SJSA1 (cell line): ENCODE results near the gene CENPO. TPM values are rescaled to one million over a fixed set of nuclear protein-coding genes. Genes with fewer than 3 reads are reported as not detected.
"Not testable (repeated sequence)": the region's sequence is repeated elsewhere in the genome, so short reads cannot be mapped to it uniquely, and the experiment has no call there.

Experiments used
- DNase-seq, 2 experiments: peaks; one replicate each; pipeline ENCODE4 v3.0.0-alpha.2; 2015 to 2020; ENCODE audit warnings: low spot score in 2 of 2, low read depth in 1 of 2
- H3K27ac ChIP-seq: fragments of 250-450 bp; sonication (Bioruptor Pico); 2 replicates; pipeline ENCODE4 v1.5.1; 2020; ENCODE audit warnings: mild to moderate bottlenecking, moderate library complexity
- H3K27me3 ChIP-seq: fragments of 250-450 bp; sonication (Bioruptor Pico); replicated peaks from 2 replicates; pipeline ENCODE4 v1.5.1; 2020; ENCODE audit warnings: mild to moderate bottlenecking, moderate library complexity
- H3K36me3 ChIP-seq: fragments of 250-450 bp; sonication (Bioruptor Pico); 2 replicates; pipeline ENCODE4 v1.5.1; 2020; ENCODE audit warnings: mild to moderate bottlenecking
- H3K4me1 ChIP-seq: fragments of 250-450 bp; sonication (Bioruptor Pico); replicated peaks from 2 replicates; pipeline ENCODE4 v1.6.1; 2021; ENCODE audit warnings: mild to moderate bottlenecking
- H3K4me3 ChIP-seq: fragments of 250-450 bp; sonication (Bioruptor Pico); 2 replicates; pipeline ENCODE4 v1.5.1; 2020; ENCODE audit warnings: mild to moderate bottlenecking
- H3K9me3 ChIP-seq: fragments of 250-450 bp; sonication (Bioruptor Pico); replicated peaks from 2 replicates; pipeline ENCODE4 v1.5.1; 2020; ENCODE audit warnings: mild to moderate bottlenecking
- total RNA-seq: library from RNA; depleted of rRNA; stranded (reverse); fragments of >200 nt; shearing (Covaris generic); gene quantifications from 2 replicates; pipeline ENCODE4 v1.2.3, GENCODE V29; 2014

The CENPO gene
- total RNA-seq, 1 experiment from 2014 or later = 44.3 TPM

DNA sequence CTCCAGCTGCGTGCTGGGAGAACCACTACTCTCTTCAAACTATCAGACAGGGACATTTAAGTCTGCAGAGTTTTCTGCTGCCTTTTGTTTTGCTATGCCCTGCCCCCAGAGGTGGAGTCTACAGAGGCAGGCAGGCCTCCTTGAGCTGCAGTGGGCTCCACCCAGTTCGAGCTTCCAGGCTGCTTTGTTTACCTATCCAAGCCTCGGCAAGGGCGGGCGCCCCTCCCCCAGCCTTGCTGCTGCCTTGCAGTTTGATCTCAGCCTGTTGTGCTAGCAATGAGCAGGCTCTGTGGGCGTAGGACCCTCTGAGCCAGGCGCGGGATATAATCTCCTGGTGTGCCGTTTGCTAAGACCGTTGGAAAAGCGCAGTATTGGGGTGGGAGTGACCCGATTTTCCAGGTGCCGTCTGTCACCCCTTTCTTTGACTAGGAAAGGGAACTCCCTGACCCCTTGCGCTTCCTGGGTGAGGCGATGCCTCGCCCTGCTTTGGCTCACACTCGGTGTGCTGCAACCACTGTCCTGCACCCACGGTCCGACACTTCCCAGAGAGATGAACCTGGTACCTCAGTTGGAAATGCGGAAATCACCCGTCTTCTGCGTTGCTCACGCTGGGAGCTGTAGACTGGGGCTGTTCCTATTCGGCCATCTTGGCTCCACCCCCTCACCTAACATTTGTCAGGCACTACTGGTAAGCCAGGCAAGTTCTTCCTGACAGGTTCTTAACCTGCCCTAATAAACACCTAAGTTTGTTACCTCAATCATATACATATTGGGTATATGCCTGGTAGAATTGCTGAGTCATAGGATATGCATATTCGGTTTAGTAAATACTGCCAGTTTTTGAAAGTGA, 12.8 kb downstream of the CENPO start:
- not testable (repeated sequence) for H3K9me3 ChIP-seq, H3K4me3 ChIP-seq, H3K27me3 ChIP-seq, H3K4me1 ChIP-seq, DNase-seq, H3K27ac ChIP-seq
- H3K36me3 ChIP-seq = peaks cover 48% of the 10 kb centered on the region

- peaks cover 46% of the 10 kb centered on the region for H3K36me3 ChIP-seq
- no peak for DNase-seq
- H3K4me3 ChIP-seq = no peak overlapping the region
- no peaks in the 10 kb centered on the region for H3K27me3 ChIP-seq
- H3K9me3 ChIP-seq = no peaks in the 10 kb centered on the region; the same call in 1 of the 2 replicates
- H3K4me1 ChIP-seq = no peaks in the 10 kb centered on the region
- H3K27ac ChIP-seq = no peak overlapping the region
These were observed 13.4 kb downstream of the CENPO start for GRCh38 chr2:24806661-24807036.

DNA sequence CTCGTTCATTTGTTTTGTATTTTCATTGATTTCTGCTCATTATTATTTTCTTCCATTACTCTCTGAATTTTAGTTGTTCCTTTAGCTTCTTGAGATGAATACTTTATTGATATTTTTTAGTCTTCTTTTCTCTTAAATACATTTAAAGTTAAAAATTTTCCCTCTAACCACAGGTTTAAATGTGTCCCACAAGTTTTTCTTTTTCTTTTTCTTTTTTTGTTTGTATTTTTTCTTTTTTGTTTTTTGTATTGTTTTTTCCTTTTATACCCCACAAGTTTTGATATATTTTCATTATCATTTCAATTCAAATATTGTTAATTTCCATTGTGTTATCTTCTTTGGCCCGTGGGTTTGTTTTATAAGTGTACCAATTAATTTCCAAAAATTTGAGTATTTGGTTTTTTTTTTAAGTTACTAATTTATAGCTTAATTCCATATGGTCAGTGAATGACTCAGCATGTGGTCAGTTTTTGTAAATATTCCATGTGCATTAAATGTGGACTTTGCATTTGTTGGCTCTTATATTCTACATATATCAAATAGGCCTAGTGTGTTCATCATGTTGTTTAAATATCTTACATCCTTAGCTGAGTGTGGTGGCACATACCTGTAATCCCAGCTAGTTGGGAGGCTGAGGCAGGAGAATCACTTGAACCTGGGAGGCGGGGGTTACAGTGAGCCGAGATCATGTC, 16.2 kb downstream of the CENPO start:
- H3K4me1 ChIP-seq = no peaks in the 10 kb centered on the region
- H3K36me3 ChIP-seq = peaks cover 48% of the 10 kb centered on the region
- no peak for DNase-seq
- H3K27me3 ChIP-seq = no peaks in the 10 kb centered on the region
- no peak overlapping the region for H3K27ac ChIP-seq
- no peak overlapping the region for H3K4me3 ChIP-seq
- no peaks in the 10 kb centered on the region; the same call in 1 of the 2 replicates for H3K9me3 ChIP-seq

- peaks cover 12% of the 10 kb centered on the region for H3K4me1 ChIP-seq
- no peaks in the 10 kb centered on the region for H3K27me3 ChIP-seq
- H3K27ac ChIP-seq = no peak overlapping the region
- no peak overlapping the region for H3K4me3 ChIP-seq
- peaks cover 62% of the 10 kb centered on the region for H3K36me3 ChIP-seq
- no peak for DNase-seq
- H3K9me3 ChIP-seq = no peaks in the 10 kb centered on the region
These were observed 20.5 kb downstream of the CENPO start for GRCh38 chr2:24813691-24814137.

DNA sequence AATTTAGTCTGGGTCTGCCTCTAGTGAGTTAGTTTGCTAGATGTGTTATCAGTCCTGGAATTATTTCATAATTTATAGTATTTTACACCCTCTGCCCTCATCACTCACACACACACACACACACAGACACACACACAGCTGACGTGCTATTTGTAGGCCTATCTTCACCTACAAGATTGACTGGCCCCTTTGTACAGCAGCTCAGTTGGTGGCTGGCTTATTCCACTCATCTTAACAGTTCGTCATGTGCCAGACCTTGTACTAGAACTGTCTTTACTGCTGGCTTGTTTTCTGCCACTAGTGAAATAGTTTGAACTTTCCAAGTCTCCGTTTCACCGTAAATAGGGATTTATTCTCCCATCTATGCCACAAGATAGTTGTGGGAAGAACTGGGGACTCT, 21.3 kb downstream of the CENPO start:
- no peak overlapping the region for H3K4me3 ChIP-seq
- no peaks in the 10 kb centered on the region for H3K9me3 ChIP-seq
- H3K36me3 ChIP-seq = peaks cover 70% of the 10 kb centered on the region
- H3K4me1 ChIP-seq = peaks cover 12% of the 10 kb centered on the region
- no peak overlapping the region for H3K27ac ChIP-seq
- DNase-seq = no peak
- H3K27me3 ChIP-seq = no peaks in the 10 kb centered on the region

DNA sequence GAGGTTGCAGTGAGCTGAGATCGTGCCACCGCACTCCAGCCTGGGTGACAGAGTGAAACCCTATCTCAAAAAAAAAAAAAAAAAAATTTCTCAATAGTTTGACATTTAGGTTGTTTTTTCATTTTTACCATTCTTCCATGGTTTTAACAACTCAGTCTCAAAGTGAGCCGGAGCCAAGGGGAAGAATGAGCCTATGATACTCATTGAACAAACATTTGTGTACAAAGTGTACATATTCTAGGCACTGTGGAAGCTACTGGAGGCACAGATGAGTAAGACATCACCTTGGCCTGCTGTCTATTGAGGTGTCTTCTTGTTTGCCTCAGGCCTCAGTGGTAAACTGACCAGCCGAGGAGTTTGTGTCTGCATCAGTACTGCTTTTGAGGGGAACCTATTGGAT, 21.9 kb downstream of the CENPO start:
- H3K9me3 ChIP-seq = no peaks in the 10 kb centered on the region
- H3K4me3 ChIP-seq = no peak overlapping the region
- no peak for DNase-seq
- no peaks in the 10 kb centered on the region for H3K27me3 ChIP-seq
- peaks cover 75% of the 10 kb centered on the region for H3K36me3 ChIP-seq
- no peak overlapping the region for H3K27ac ChIP-seq
- peaks cover 12% of the 10 kb centered on the region for H3K4me1 ChIP-seq

- Histone ChIP-seq H3K4me3 (no peak overlapping the region), H3K27ac (peak overlapping the region; percentile 61), H3K36me3 (peaks cover 86% of the 10 kb centered on the region), H3K27me3 (no peaks in the 10 kb centered on the region), H3K4me1 (peaks cover 12% of the 10 kb centered on the region), H3K9me3 (no peaks in the 10 kb centered on the region)
- DNase-seq = no peak
These were observed 23.2 kb downstream of the CENPO start for GRCh38 chr2:24816404-24816803.

DNA sequence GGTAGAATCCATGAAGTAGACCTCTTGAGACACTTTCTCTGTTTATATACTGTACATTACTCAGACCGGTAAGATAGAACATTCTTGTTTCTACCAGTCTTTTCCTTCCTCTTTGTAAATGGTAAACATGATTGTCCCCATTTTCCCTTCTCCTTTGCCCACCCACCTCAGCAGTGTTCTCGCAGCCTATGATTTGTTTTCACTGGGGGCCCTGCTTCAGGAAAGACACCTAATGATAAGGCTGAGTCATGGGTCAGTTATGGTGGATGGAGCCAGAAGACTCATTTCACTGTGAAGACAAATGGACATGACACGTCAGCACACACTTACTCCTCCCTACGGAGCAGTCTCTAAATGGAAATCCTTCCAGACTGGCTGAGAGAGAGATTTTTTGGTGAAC, 23.7 kb downstream of the CENPO start:
- peak; percentile 60 to 65 for DNase-seq
- Histone ChIP-seq H3K27ac (peak overlapping the region; percentile 61), H3K9me3 (no peaks in the 10 kb centered on the region), H3K4me1 (peaks cover 12% of the 10 kb centered on the region), H3K4me3 (no peak overlapping the region), H3K27me3 (no peaks in the 10 kb centered on the region), H3K36me3 (peaks cover 86% of the 10 kb centered on the region)

GRCh38 chr2:24818721-24819167, 25.5 kb downstream of the CENPO start:
- Histone ChIP-seq H3K27me3 (no peaks in the 10 kb centered on the region), H3K36me3 (peaks cover 94% of the 10 kb centered on the region), H3K4me1 (peaks cover 12% of the 10 kb centered on the region), H3K4me3 (no peak overlapping the region), H3K9me3 (no peaks in the 10 kb centered on the region), H3K27ac (no peak overlapping the region)
- DNase-seq = no peak

- Histone ChIP-seq H3K27me3 (no peaks in the 10 kb centered on the region), H3K9me3 (no peaks in the 10 kb centered on the region), H3K4me3 (no peak overlapping the region), H3K36me3 (peaks cover 92% of the 10 kb centered on the region), H3K4me1 (peaks cover 12% of the 10 kb centered on the region), H3K27ac (no peak overlapping the region)
- no peak for DNase-seq
These were observed 26.4 kb downstream of the CENPO start for GRCh38 chr2:24819442-24820174.

GRCh38 chr2:24820175-24820513, 26.9 kb downstream of the CENPO start:
- H3K36me3 ChIP-seq = peaks cover 91% of the 10 kb centered on the region

GRCh38 chr2:24820598-24821432, 27.6 kb downstream of the CENPO start:
- Histone ChIP-seq H3K27me3 (no peaks in the 10 kb centered on the region), H3K4me3 (no peak overlapping the region), H3K9me3 (no peaks in the 10 kb centered on the region), H3K27ac (no peak overlapping the region), H3K4me1 (peaks cover 12% of the 10 kb centered on the region), H3K36me3 (peaks cover 84% of the 10 kb centered on the region)
- DNase-seq = no peak

More at GRCh38 chr2:24820175-24820513, 26.9 kb downstream of the CENPO start:
- Histone ChIP-seq H3K27ac (no peak overlapping the region), H3K4me1 (peaks cover 12% of the 10 kb centered on the region), H3K27me3 (no peaks in the 10 kb centered on the region), H3K4me3 (no peak overlapping the region), H3K9me3 (no peaks in the 10 kb centered on the region)
- DNase-seq = no peak

GRCh38 chr2:24821433-24821891, 28.2 kb downstream of the CENPO start:
- H3K4me1 ChIP-seq = peaks cover 7% of the 10 kb centered on the region
- H3K36me3 ChIP-seq = peaks cover 77% of the 10 kb centered on the region
- no peak overlapping the region for H3K4me3 ChIP-seq
- no peak for DNase-seq
- no peak overlapping the region for H3K27ac ChIP-seq
- H3K9me3 ChIP-seq = no peaks in the 10 kb centered on the region
- H3K27me3 ChIP-seq = no peaks in the 10 kb centered on the region
